ENCODE data around the gene VAV1. TPM values are rescaled to one million over a fixed set of nuclear protein-coding genes. Genes with fewer than 3 reads are reported as not detected.
"Not testable (repeated sequence)": the region's sequence is repeated elsewhere in the genome, so short reads cannot be mapped to it uniquely, and the experiment has no call there.

Gene VAV1
- polyA plus RNA-seq, 2 of the 4 experiments (the other 2 are of a cell fraction), result 5.6 to 7.5 TPM

GRCh38 chr19:6748543-6748942 lies 24.0 kb upstream of the VAV1 start:
- peak in 1 of 2 experiments; percentile 34; a peak in 1 of 4 replicates for TF ChIP-seq CEBPB (IDR thresholded peaks at IDR 0.05)
- H3K9me3 ChIP-seq; DNase-seq (ENCODE audit: low read depth in 1 of 2, low spot score in 1 of 2); FAIRE-seq; POLR2A ChIA-PET; H3K4me3 ChIP-seq; ATAC-seq: not testable (repeated sequence)
- CTCF ChIA-PET, result interaction anchor here (0.7 to 1.7 kb wide), 2 partner anchors 10 to 115 kb away, joined by 3 to 5 read pairs; no protein-coding TSS in a partner anchor
- WGBS (ENCODE audit: missing lambda C conversion rate), result 78% methylated on average over 10 of the region's 10 CpGs
- Histone ChIP-seq H3K27ac (peak overlapping the region in 1 of 2 experiments; percentile 43; a peak in 1 of 6 replicates), H3K4me2 (peak overlapping the region; percentile 8; the same call in 1 of the 3 replicates), H3K4me1 (peaks cover 42% of the 10 kb centered on the region)

- Histone ChIP-seq H3K4me3 (no peak overlapping the region), H3K4me2 (no peak overlapping the region), H3K27ac (peak overlapping the region in 1 of 2 experiments; percentile 49; a peak in 2 of 6 replicates), H3K9me3 (no peaks in the 10 kb centered on the region), H3K4me1 (peaks cover 30% of the 10 kb centered on the region)
- no peak for DNase-seq (ENCODE audit: low read depth in 1 of 2, low spot score in 1 of 2)
- no peak for ATAC-seq
- FAIRE-seq, result no peak
- ChIA-PET CTCF (interaction anchor here (1.3 to 1.4 kb wide), 2 partner anchors 11 to 112 kb away, joined by 3 to 5 read pairs; no protein-coding TSS in a partner anchor), POLR2A (interaction anchor here (0.5 kb wide), 1 partner anchor 114 kb away, joined by 4 read pairs; no protein-coding TSS in a partner anchor)
- WGBS (ENCODE audit: missing lambda C conversion rate), result 89% methylated on average over 8 of the region's 20 CpGs
- TF ChIP-seq MYC (IDR thresholded peaks at IDR 0.05; ENCODE audit: borderline replicate concordance, low read length) (no peak), JUNB (IDR thresholded peaks at IDR 0.05) (no peak), EP300 (IDR thresholded peaks at IDR 0.05) (no peak), ZC3H11A (IDR thresholded peaks at IDR 0.05) (no peak), MAFK (IDR thresholded peaks at IDR 0.05; ENCODE audit: partially characterized antibody) (no peak), ATOH8 (CRISPR knock-in tag; IDR thresholded peaks at IDR 0.05; ENCODE audit: low read depth) (no peak), BCL3 (IDR thresholded peaks at IDR 0.05) (no peak), KDM1A (IDR thresholded peaks at IDR 0.05; ENCODE audit: low read depth) (no peak), RNF2 (IDR thresholded peaks at IDR 0.05; ENCODE audit: borderline replicate concordance, low read depth) (no peak), KDM5A (IDR thresholded peaks at IDR 0.05) (no peak), ZSCAN20 (CRISPR knock-in tag; IDR thresholded peaks at IDR 0.05) (no peak), ESRRA (IDR thresholded peaks at IDR 0.05; ENCODE audit: borderline replicate concordance, low read length) (no peak), HEYL (CRISPR knock-in tag; IDR thresholded peaks at IDR 0.05) (no peak), RARB (CRISPR knock-in tag; IDR thresholded peaks at IDR 0.05) (no peak)
Measured at GRCh38 chr19:6750062-6750461, 22.4 kb upstream of the VAV1 start.

- 91% methylated on average over 16 of the region's 16 CpGs for WGBS (ENCODE audit: missing lambda C conversion rate)
- TF ChIP-seq HOXB5 (CRISPR knock-in tag; IDR thresholded peaks at IDR 0.05) (no peak), KDM1A (IDR thresholded peaks at IDR 0.05; ENCODE audit: low read depth) (no peak), CHD2 (IDR thresholded peaks at IDR 0.05; ENCODE audit: low read length, partially characterized antibody) (no peak)
- Histone ChIP-seq H3K9me3 (no peaks in the 10 kb centered on the region), H3K4me1 (peaks cover 19% of the 10 kb centered on the region; the same call in 2 of the 3 replicates), H3K27ac (no peak overlapping the region), H3K4me2 (no peak overlapping the region), H3K4me3 (no peak overlapping the region)
- ChIA-PET CTCF (no interaction called here), POLR2A (no interaction called here)
- FAIRE-seq (no peak), ATAC-seq (no peak), DNase-seq (ENCODE audit: low read depth in 1 of 2, low spot score in 1 of 2) (no peak)
Measured at GRCh38 chr19:6751189-6751588, 21.3 kb upstream of the VAV1 start.

All from A549 (cell line).